Measurements from ENCODE around the gene SH3PXD2A.

- TF ChIP-seq, protein P1, sequence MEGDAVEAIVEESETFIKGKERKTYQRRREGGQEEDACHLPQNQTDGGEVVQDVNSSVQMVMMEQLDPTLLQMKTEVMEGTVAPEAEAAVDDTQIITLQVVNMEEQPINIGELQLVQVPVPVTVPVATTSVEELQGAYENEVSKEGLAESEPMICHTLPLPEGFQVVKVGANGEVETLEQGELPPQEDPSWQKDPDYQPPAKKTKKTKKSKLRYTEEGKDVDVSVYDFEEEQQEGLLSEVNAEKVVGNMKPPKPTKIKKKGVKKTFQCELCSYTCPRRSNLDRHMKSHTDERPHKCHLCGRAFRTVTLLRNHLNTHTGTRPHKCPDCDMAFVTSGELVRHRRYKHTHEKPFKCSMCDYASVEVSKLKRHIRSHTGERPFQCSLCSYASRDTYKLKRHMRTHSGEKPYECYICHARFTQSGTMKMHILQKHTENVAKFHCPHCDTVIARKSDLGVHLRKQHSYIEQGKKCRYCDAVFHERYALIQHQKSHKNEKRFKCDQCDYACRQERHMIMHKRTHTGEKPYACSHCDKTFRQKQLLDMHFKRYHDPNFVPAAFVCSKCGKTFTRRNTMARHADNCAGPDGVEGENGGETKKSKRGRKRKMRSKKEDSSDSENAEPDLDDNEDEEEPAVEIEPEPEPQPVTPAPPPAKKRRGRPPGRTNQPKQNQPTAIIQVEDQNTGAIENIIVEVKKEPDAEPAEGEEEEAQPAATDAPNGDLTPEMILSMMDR (IDR thresholded peaks at IDR 0.05; ENCODE audit: borderline replicate concordance, extremely low read depth, low read length, poor library complexity, severe bottlenecking): no peak
- no peak for TF ChIP-seq EZH2 (IDR thresholded peaks at IDR 0.05; ENCODE audit: borderline replicate concordance, low read depth, low read length, severe bottlenecking)
Observed at GRCh38 chr10:103552856-103553742, 302.3 kb downstream of the SH3PXD2A start.

All from DND-41 (cell line).